Measurements from ENCODE around the gene NUCB2.

Gene NUCB2

GRCh38 chr11:17351510-17352176, 75.1 kb downstream of the NUCB2 start, which contains the start of gene NCR3LG1:
NCR3LG1 (plus strand) TSS chr11:17351800; CDS start chr11:17351970, 170 bp downstream.
- H3K27ac ChIP-seq (ENCODE audit: low read depth, low read length), result peak within 1 kb of the TSS; percentile 95
- peak within 1 kb of the TSS; percentile 77 for H3K4me3 ChIP-seq (ENCODE audit: low read length)
- H3K36me3 ChIP-seq (ENCODE audit: control insufficient read depth, low read length), result peaks cover 37% of the 10 kb centered on the region
- peaks cover 3% of the 10 kb centered on the region; the same call in 1 of the 2 replicates for H3K27me3 ChIP-seq (ENCODE audit: control insufficient read depth, low read length)
- peaks cover 44% of the 10 kb centered on the region for H3K79me2 ChIP-seq (ENCODE audit: control insufficient read depth, low read length)
- peaks cover 27% of the 10 kb centered on the region for H3K4me1 ChIP-seq (ENCODE audit: control insufficient read depth, low read length)
- H3K9me3 ChIP-seq (ENCODE audit: control insufficient read depth, insufficient read depth, low read length), result no peaks in the 10 kb centered on the region
- TF ChIP-seq CTCF (IDR thresholded peaks at IDR 0.05; ENCODE audit: low read depth, low read length, poor library complexity, severe bottlenecking) (no peak), EZH2phosphoT487 (IDR thresholded peaks at IDR 0.05; ENCODE audit: borderline replicate concordance, low read length) (no peak)
- H4K20me1 ChIP-seq (ENCODE audit: control insufficient read depth, insufficient read depth, low read depth, low read length), result no peaks in the 10 kb centered on the region; the same call in 1 of the 2 replicates
- peak within 1 kb of the TSS; percentile 74 for H3K4me2 ChIP-seq (ENCODE audit: low read length)
- H3F3A ChIP-seq (ENCODE audit: control insufficient read depth, insufficient read depth), result peaks cover 23% of the 10 kb centered on the region
- no peaks in the 10 kb centered on the region for H3K9me2 ChIP-seq (replicated peaks; ENCODE audit: control insufficient read depth, low read length)

- peaks cover 3% of the 10 kb centered on the region; the same call in 1 of the 2 replicates for H3K27me3 ChIP-seq (ENCODE audit: control insufficient read depth, low read length)
- no peaks in the 10 kb centered on the region for H3K9me3 ChIP-seq (ENCODE audit: control insufficient read depth, insufficient read depth, low read length)
- H3K79me2 ChIP-seq (ENCODE audit: control insufficient read depth, low read length), result peaks cover 60% of the 10 kb centered on the region
- H3K4me1 ChIP-seq (ENCODE audit: control insufficient read depth, low read length), result peaks cover 43% of the 10 kb centered on the region
- peaks cover 53% of the 10 kb centered on the region for H3K36me3 ChIP-seq (ENCODE audit: control insufficient read depth, low read length)
- no peaks in the 10 kb centered on the region; the same call in 1 of the 2 replicates for H4K20me1 ChIP-seq (ENCODE audit: control insufficient read depth, insufficient read depth, low read depth, low read length)
- peak overlapping the region; percentile 74 for H3K4me2 ChIP-seq (ENCODE audit: low read length)
- H3F3A ChIP-seq (ENCODE audit: control insufficient read depth, insufficient read depth), result peaks cover 23% of the 10 kb centered on the region
- peak overlapping the region; percentile 77 for H3K4me3 ChIP-seq (ENCODE audit: low read length)
- H3K9me2 ChIP-seq (replicated peaks; ENCODE audit: control insufficient read depth, low read length), result no peaks in the 10 kb centered on the region
- TF ChIP-seq CTCF (IDR thresholded peaks at IDR 0.05; ENCODE audit: low read depth, low read length, poor library complexity, severe bottlenecking), result no peak
- TF ChIP-seq EZH2phosphoT487 (IDR thresholded peaks at IDR 0.05; ENCODE audit: borderline replicate concordance, low read length), result no peak
- peak overlapping the region; percentile 95 for H3K27ac ChIP-seq (ENCODE audit: low read depth, low read length)
Measured at GRCh38 chr11:17352950-17353820, 76.6 kb downstream of the NUCB2 start.

- Histone ChIP-seq H3K4me1 (ENCODE audit: control insufficient read depth, low read length) (peaks cover 46% of the 10 kb centered on the region), H4K20me1 (ENCODE audit: control insufficient read depth, insufficient read depth, low read depth, low read length) (no peaks in the 10 kb centered on the region; the same call in 1 of the 2 replicates), H3K36me3 (ENCODE audit: control insufficient read depth, low read length) (peaks cover 60% of the 10 kb centered on the region), H3K27me3 (ENCODE audit: control insufficient read depth, low read length) (peaks cover 3% of the 10 kb centered on the region; the same call in 1 of the 2 replicates), H3K9me2 (replicated peaks; ENCODE audit: control insufficient read depth, low read length) (no peaks in the 10 kb centered on the region), H3K4me2 (ENCODE audit: low read length) (peak overlapping the region; percentile 74), H3K27ac (ENCODE audit: low read depth, low read length) (peak overlapping the region; percentile 95), H3K9me3 (ENCODE audit: control insufficient read depth, insufficient read depth, low read length) (no peaks in the 10 kb centered on the region), H3K4me3 (ENCODE audit: low read length) (peak overlapping the region; percentile 77), H3F3A (ENCODE audit: control insufficient read depth, insufficient read depth) (peaks cover 23% of the 10 kb centered on the region), H3K79me2 (ENCODE audit: control insufficient read depth, low read length) (peaks cover 68% of the 10 kb centered on the region)
- TF ChIP-seq EZH2phosphoT487 (IDR thresholded peaks at IDR 0.05; ENCODE audit: borderline replicate concordance, low read length), result no peak
- no peak for TF ChIP-seq CTCF (IDR thresholded peaks at IDR 0.05; ENCODE audit: low read depth, low read length, poor library complexity, severe bottlenecking)
Measured at GRCh38 chr11:17353821-17354600, 77.5 kb downstream of the NUCB2 start.

Data from DOHH2 (cell line).